Uterus (tissue), 2 donors: ENCODE results near the gene SLC35A4.

ENCODE experiments used
- POLR2A ChIP-seq, 2 donors: fragments of 450-650 bp; IDR thresholded peaks; one replicate each; pipeline ENCODE4 v1.6.1; 2016; ENCODE audit warnings: antibody characterized with exemption in 2 of 2, mild to moderate bottlenecking in 1 of 2, moderate library complexity in 1 of 2
- TF ChIP-seq, protein P1 (sequence below), 4 experiments: fragments of 200-600 bp in 2 of 4; fragments of 450-650 bp in 2 of 4; sonication (generic) in 2 of 4; IDR thresholded peaks; one replicate each; pipeline ENCODE4 v1.5.1; 2016 to 2019; ENCODE audit warnings: antibody characterized with exemption in 4 of 4, mild to moderate bottlenecking in 2 of 4, moderate library complexity in 1 of 4

DNA sequence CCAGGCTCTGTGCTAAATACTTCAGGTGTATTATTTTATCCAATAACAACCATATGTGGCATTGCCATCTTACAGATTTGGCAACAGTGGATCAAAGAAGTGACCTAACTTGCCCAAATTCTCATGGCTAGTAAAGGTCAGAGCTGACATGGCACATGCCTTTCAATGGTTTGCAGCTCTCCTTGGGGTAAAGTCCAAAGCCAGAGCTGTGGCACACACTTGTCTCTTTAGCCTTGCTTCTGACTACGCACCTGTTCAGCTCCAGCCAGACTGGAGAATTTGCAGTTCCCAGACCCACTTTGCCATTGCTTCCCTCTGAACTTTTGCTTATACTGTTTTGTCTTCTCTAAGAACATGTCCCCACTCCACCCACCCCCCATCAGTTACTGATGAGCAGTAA, 5.9 kb downstream of the SLC35A4 start:
- TF ChIP-seq, protein P1, sequence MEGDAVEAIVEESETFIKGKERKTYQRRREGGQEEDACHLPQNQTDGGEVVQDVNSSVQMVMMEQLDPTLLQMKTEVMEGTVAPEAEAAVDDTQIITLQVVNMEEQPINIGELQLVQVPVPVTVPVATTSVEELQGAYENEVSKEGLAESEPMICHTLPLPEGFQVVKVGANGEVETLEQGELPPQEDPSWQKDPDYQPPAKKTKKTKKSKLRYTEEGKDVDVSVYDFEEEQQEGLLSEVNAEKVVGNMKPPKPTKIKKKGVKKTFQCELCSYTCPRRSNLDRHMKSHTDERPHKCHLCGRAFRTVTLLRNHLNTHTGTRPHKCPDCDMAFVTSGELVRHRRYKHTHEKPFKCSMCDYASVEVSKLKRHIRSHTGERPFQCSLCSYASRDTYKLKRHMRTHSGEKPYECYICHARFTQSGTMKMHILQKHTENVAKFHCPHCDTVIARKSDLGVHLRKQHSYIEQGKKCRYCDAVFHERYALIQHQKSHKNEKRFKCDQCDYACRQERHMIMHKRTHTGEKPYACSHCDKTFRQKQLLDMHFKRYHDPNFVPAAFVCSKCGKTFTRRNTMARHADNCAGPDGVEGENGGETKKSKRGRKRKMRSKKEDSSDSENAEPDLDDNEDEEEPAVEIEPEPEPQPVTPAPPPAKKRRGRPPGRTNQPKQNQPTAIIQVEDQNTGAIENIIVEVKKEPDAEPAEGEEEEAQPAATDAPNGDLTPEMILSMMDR (IDR thresholded peaks at IDR 0.05): no peak
- TF ChIP-seq POLR2A (IDR thresholded peaks at IDR 0.05): no peak
